SK-N-SH treated with all-trans-retinoic acid at 6 μM for 48 hours (cell line): ENCODE measurements around the gene TNFRSF1B.

Experiments
- ATAC-seq: fragments of 200-7000 bp; cut with Tn5 transposase; 3 replicates; pipeline ENCODE4 v1.9.1; 2020; ENCODE audit warnings: mild to moderate bottlenecking, moderate library complexity
- ARNTL ChIP-seq: fragments of 450-650 bp; formaldehyde crosslinking; IDR thresholded peaks from 2 replicates; pipeline ENCODE4 v1.5.0; 2020; ENCODE audit warnings: low read depth, mild to moderate bottlenecking, moderate library complexity, borderline replicate concordance
- BACH2 ChIP-seq: fragments of 250-450 bp; sonication (Bioruptor Pico); IDR thresholded peaks from 2 replicates; pipeline ENCODE4 v1.9.0; 2021; ENCODE audit warnings: mild to moderate bottlenecking, borderline replicate concordance
- CSDC2 ChIP-seq: fragments of 250-450 bp; sonication (Bioruptor Pico); IDR thresholded peaks from 2 replicates; pipeline ENCODE4 v1.5.0; 2020; ENCODE audit warnings: mild to moderate bottlenecking, moderate library complexity
- ESRRG ChIP-seq: fragments of 250-450 bp; sonication (Bioruptor Pico); IDR thresholded peaks from 2 replicates; pipeline ENCODE4 v1.6.1; 2021; ENCODE audit warnings: mild to moderate bottlenecking
- ISL1 ChIP-seq: fragments of 250-450 bp; sonication (Bioruptor Pico); IDR thresholded peaks from 2 replicates; pipeline ENCODE4 v2.1.2; 2022; ENCODE audit warnings: mild to moderate bottlenecking, moderate library complexity
- OSR1 ChIP-seq: fragments of 250-450 bp; sonication (Bioruptor Pico); IDR thresholded peaks from 2 replicates; pipeline ENCODE4 v1.8.0; 2022; ENCODE audit warnings: moderate library complexity, mild to moderate bottlenecking, inconsistent platforms
- POU6F1 ChIP-seq: fragments of 250-450 bp; sonication (Bioruptor Pico); IDR thresholded peaks from 2 replicates; pipeline ENCODE4 v1.8.0; 2021; ENCODE audit warnings: low read depth, mild to moderate bottlenecking, moderate library complexity, borderline replicate concordance
- PPARA ChIP-seq: fragments of 250-450 bp; sonication (Bioruptor Pico); IDR thresholded peaks from 2 replicates; pipeline ENCODE4 v1.5.0; 2020; ENCODE audit warnings: mild to moderate bottlenecking, borderline replicate concordance
- RARB ChIP-seq: fragments of 250-450 bp; sonication (Bioruptor Pico); IDR thresholded peaks from 2 replicates; pipeline ENCODE4 v1.8.0; 2021; ENCODE audit warnings: mild to moderate bottlenecking, moderate library complexity
- SNAI2 ChIP-seq: fragments of 250-450 bp; sonication (Bioruptor Pico); IDR thresholded peaks from 2 replicates; pipeline ENCODE4 v1.5.0; 2020; ENCODE audit warnings: mild to moderate bottlenecking, moderate library complexity
- TCF4 ChIP-seq: fragments of 250-450 bp; sonication (Bioruptor Pico); IDR thresholded peaks from 2 replicates; pipeline ENCODE4 v1.8.0; 2021; ENCODE audit warnings: mild to moderate bottlenecking, moderate library complexity, borderline replicate concordance
- TOX ChIP-seq: fragments of 250-450 bp; sonication (Bioruptor Pico); IDR thresholded peaks from 2 replicates; pipeline ENCODE4 v1.8.0; 2021; ENCODE audit warnings: mild to moderate bottlenecking, moderate library complexity, borderline replicate concordance
- TSHZ2 ChIP-seq: fragments of 250-450 bp; sonication (Bioruptor Pico); IDR thresholded peaks from 2 replicates; pipeline ENCODE4 v1.5.0; 2020; ENCODE audit warnings: mild to moderate bottlenecking, moderate library complexity
- ZC3H10 ChIP-seq: fragments of 250-450 bp; sonication (Bioruptor Pico); IDR thresholded peaks from 2 replicates; pipeline ENCODE4 v1.5.1; 2021; ENCODE audit warnings: mild to moderate bottlenecking, moderate library complexity
- ZFP3 ChIP-seq: fragments of 250-450 bp; sonication (Bioruptor Pico); IDR thresholded peaks from 2 replicates; pipeline ENCODE4 v1.5.0; 2020; ENCODE audit warnings: mild to moderate bottlenecking, moderate library complexity
- ZFP30 ChIP-seq: fragments of 450-650 bp; formaldehyde crosslinking; IDR thresholded peaks from 2 replicates; pipeline ENCODE4 v1.5.0; 2022; ENCODE audit warnings: mild to moderate bottlenecking, moderate library complexity
- ZNF565 ChIP-seq: fragments of 450-650 bp; formaldehyde crosslinking; conservative IDR thresholded peaks from 2 replicates; pipeline ENCODE4 v1.5.0; 2020; ENCODE audit warnings: low read depth, mild to moderate bottlenecking, moderate library complexity
- ZNF70 ChIP-seq: fragments of 450-650 bp; formaldehyde crosslinking; IDR thresholded peaks from 2 replicates; pipeline ENCODE4 v1.5.0; 2020; ENCODE audit warnings: mild to moderate bottlenecking, moderate library complexity
- ZNF8 ChIP-seq: fragments of 450-650 bp; formaldehyde crosslinking; IDR thresholded peaks from 2 replicates; pipeline ENCODE4 v1.5.0; 2020; ENCODE audit warnings: mild to moderate bottlenecking, moderate library complexity
- TF ChIP-seq, protein P1 (sequence below): fragments of 250-450 bp; sonication (Bioruptor Pico); IDR thresholded peaks from 2 replicates; pipeline ENCODE4 v1.5.1; 2020; ENCODE audit warnings: low read depth, mild to moderate bottlenecking, moderate library complexity
- TF ChIP-seq, protein P2 (sequence below): fragments of 250-450 bp; sonication (Bioruptor Pico); IDR thresholded peaks from 2 replicates; pipeline ENCODE4 v1.8.0; 2020; ENCODE audit warnings: mild to moderate bottlenecking, moderate library complexity, borderline replicate concordance
- TF ChIP-seq, protein P3 (sequence below): fragments of 250-450 bp; sonication (Bioruptor Pico); IDR thresholded peaks from 2 replicates; pipeline ENCODE4 v1.5.1; 2021; ENCODE audit warnings: mild to moderate bottlenecking, moderate library complexity

TNFRSF1B gene

GRCh38 chr1:12178511-12178910, 11.7 kb downstream of the TNFRSF1B start:
- ATAC-seq, result no peak
- TF ChIP-seq, protein P1, sequence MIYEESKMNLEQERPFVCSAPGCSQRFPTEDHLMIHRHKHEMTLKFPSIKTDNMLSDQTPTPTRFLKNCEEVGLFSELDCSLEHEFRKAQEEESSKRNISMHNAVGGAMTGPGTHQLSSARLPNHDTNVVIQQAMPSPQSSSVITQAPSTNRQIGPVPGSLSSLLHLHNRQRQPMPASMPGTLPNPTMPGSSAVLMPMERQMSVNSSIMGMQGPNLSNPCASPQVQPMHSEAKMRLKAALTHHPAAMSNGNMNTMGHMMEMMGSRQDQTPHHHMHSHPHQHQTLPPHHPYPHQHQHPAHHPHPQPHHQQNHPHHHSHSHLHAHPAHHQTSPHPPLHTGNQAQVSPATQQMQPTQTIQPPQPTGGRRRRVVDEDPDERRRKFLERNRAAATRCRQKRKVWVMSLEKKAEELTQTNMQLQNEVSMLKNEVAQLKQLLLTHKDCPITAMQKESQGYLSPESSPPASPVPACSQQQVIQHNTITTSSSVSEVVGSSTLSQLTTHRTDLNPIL (CRISPR knock-in tag), result no peak
- no peak for TF ChIP-seq ZFP3 (CRISPR knock-in tag)
- TF ChIP-seq RARB (CRISPR knock-in tag), result no peak
- no peak for TF ChIP-seq ISL1 (CRISPR knock-in tag)
- no peak for TF ChIP-seq CSDC2 (CRISPR knock-in tag)
- no peak for TF ChIP-seq TSHZ2 (CRISPR knock-in tag)
- TF ChIP-seq TOX, result no peak
- TF ChIP-seq ZNF565, result no peak
- TF ChIP-seq ZNF70 (CRISPR knock-in tag), result no peak
- TF ChIP-seq ZC3H10, result no peak

DNA sequence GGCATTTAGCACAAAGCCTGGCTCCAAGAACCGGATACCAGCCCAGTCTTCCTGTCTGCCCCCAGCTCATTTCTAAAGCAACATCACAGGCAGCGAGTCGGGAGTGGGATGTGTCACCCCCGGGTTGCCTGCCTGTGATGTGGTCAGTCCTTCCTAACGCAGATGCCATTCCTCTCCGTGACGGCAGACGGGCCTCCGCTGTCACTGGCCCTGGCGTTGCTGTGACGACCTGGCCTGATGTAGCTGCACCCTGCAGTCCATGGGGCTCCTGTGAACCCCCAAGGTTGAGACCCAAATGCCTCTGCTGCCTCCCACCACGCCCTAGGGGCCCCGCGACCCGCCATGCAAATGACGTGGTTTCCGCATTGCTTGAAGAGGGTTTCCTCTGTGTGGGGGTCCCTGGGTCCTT, 12.3 kb downstream of the TNFRSF1B start:
- TF ChIP-seq TCF4 (CRISPR knock-in tag), result no peak
- no peak for TF ChIP-seq ESRRG (CRISPR knock-in tag)
- TF ChIP-seq ISL1 (CRISPR knock-in tag), result no peak
- no peak for TF ChIP-seq ARNTL (CRISPR knock-in tag)
- TF ChIP-seq SNAI2 (CRISPR knock-in tag), result no peak
- no peak for TF ChIP-seq OSR1 (CRISPR knock-in tag)
- TF ChIP-seq ZNF565, result no peak
- no peak for TF ChIP-seq RARB (CRISPR knock-in tag)
- TF ChIP-seq PPARA, result no peak
- TF ChIP-seq ZC3H10, result no peak
- TF ChIP-seq BACH2 (CRISPR knock-in tag), result no peak
- no peak for TF ChIP-seq ZFP3 (CRISPR knock-in tag)
- no peak for TF ChIP-seq ZNF8

DNA sequence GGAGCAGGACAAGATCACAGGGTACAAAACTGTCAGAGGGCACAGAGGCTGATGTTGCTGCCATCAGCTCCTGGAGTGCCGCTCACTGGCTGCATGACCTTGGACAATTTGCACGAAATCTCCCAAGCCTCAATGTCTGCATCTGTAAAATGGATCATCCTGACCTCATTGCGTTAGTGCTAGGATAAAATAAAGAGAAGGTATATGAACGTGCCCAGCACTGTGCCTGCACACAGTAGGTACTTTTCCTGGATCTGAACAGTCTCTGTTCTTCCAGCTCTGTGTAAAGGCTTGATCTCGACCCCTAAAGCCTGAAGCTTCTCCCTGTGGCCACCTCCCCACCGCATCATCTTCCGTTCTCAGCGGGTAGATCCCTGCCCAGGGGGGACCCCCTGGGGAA, 12.9 kb downstream of the TNFRSF1B start:
- no peak for ATAC-seq
- no peak for TF ChIP-seq RARB (CRISPR knock-in tag)
- no peak for TF ChIP-seq ARNTL (CRISPR knock-in tag)
- no peak for TF ChIP-seq TCF4 (CRISPR knock-in tag)
- TF ChIP-seq ESRRG (CRISPR knock-in tag), result no peak
- no peak for TF ChIP-seq CSDC2 (CRISPR knock-in tag)
- TF ChIP-seq ISL1 (CRISPR knock-in tag), result no peak
- no peak for TF ChIP-seq ZC3H10
- TF ChIP-seq ZFP30 (CRISPR knock-in tag), result no peak
- no peak for TF ChIP-seq ZNF70 (CRISPR knock-in tag)
- TF ChIP-seq ZNF8, result no peak
- no peak for TF ChIP-seq PPARA
- TF ChIP-seq, protein P2, sequence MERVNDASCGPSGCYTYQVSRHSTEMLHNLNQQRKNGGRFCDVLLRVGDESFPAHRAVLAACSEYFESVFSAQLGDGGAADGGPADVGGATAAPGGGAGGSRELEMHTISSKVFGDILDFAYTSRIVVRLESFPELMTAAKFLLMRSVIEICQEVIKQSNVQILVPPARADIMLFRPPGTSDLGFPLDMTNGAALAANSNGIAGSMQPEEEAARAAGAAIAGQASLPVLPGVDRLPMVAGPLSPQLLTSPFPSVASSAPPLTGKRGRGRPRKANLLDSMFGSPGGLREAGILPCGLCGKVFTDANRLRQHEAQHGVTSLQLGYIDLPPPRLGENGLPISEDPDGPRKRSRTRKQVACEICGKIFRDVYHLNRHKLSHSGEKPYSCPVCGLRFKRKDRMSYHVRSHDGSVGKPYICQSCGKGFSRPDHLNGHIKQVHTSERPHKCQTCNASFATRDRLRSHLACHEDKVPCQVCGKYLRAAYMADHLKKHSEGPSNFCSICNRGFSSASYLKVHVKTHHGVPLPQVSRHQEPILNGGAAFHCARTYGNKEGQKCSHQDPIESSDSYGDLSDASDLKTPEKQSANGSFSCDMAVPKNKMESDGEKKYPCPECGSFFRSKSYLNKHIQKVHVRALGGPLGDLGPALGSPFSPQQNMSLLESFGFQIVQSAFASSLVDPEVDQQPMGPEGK (CRISPR knock-in tag), result no peak
- TF ChIP-seq OSR1 (CRISPR knock-in tag), result no peak
- TF ChIP-seq, protein P3, sequence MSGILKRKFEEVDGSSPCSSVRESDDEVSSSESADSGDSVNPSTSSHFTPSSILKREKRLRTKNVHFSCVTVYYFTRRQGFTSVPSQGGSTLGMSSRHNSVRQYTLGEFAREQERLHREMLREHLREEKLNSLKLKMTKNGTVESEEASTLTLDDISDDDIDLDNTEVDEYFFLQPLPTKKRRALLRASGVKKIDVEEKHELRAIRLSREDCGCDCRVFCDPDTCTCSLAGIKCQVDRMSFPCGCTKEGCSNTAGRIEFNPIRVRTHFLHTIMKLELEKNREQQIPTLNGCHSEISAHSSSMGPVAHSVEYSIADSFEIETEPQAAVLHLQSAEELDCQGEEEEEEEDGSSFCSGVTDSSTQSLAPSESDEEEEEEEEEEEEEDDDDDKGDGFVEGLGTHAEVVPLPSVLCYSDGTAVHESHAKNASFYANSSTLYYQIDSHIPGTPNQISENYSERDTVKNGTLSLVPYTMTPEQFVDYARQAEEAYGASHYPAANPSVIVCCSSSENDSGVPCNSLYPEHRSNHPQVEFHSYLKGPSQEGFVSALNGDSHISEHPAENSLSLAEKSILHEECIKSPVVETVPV (CRISPR knock-in tag), result no peak
- no peak for TF ChIP-seq POU6F1 (CRISPR knock-in tag)

More for the DNA sequence above, 12.3 kb downstream of the TNFRSF1B start:
- no peak; the same call in 1 of the 3 replicates for ATAC-seq
